HG02884 (cell line): ENCODE results near the gene CRY2.
A peak's percentile ranks its signal among the peaks of the same experiment; 100 is the strongest.
"Not testable (repeated sequence)": the region's sequence is repeated elsewhere in the genome, so short reads cannot be mapped to it uniquely, and the experiment has no call there.

Experiments
- ATAC-seq: cut with Tn5 transposase; IDR thresholded peaks from one replicate; pipeline ENCODE4 v1.9.1; 2021; ENCODE audit warnings: mild to moderate bottlenecking, moderate library complexity; ENCODE audit not compliant: unreplicated experiment

CRY2 gene

DNA sequence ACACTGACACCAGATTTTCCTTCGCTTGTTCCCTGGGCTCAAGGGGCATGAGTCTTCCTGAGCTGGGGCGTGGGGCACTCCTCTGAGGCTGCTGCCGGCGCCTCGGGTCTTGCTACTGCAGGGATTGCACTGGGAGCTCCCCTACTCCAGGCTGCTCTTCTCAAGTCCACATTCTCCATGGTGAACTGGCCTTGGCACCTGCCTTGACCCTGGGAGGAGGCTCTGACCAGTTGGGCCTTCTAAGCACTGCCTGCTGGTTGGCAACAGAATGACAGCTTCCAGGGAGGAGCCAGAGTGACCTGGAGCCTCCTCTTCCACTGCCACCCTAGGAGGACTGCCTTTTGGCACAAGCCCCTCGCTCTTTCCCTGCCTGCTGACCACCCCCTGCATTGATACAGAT is 50.3 kb downstream of the CRY2 start:
- no peak for ATAC-seq

DNA sequence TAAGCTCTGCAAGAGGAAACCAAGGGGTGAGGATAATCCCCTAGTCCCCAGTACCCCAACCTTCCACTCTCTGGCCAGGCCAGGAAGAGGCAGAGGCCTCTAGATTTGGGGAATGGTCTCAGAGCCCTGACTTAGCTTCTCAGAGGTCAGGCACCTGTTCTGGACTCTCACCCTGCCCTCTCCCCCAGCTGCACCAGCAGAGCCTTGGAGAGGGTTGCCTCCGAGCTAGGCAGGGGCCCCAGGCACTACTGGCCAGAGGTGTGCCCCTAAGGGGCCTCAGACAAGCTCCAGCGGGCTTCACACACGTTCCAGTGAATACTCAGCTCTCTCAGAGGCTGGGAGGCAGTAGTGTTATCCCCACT is 51.8 kb downstream of the CRY2 start:
- ATAC-seq, result no peak

GRCh38 chr11:45899448-45900174 is 52.3 kb downstream of the CRY2 start:
- peak; percentile 51 for ATAC-seq

GRCh38 chr11:45900175-45900800 is 53.0 kb downstream of the CRY2 start:
- not testable (repeated sequence) for ATAC-seq

GRCh38 chr11:45900916-45901617 is 53.8 kb downstream of the CRY2 start:
- no peak for ATAC-seq

DNA sequence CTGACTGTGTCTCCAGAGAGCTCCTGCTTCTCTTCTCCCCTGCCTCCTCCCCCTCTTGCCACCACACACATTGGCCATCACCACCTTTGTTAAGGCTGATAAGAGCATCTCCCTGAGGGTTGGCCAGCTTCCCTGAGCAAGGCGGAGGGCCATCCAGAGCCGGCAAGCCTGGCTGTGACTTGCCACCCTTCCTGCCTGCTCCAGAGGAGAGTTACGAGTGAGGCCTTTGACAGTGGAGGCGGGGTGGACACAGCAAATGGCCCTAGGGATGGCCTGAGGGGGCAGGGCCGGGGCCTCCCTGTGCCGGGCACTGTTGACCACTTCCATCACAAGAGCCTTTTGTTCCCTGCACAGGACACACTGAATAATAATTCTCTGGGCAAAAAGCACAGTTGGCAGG is 54.4 kb downstream of the CRY2 start:
- ATAC-seq, result no peak

GRCh38 chr11:45902452-45903380 is 55.4 kb downstream of the CRY2 start:
- no peak for ATAC-seq

GRCh38 chr11:45904309-45904915 is 57.1 kb downstream of the CRY2 start:
- ATAC-seq, result no peak

- no peak for ATAC-seq
Measured at GRCh38 chr11:45905095-45905494, 57.8 kb downstream of the CRY2 start.

- not testable (repeated sequence) for ATAC-seq
Measured at GRCh38 chr11:45905576-45905975, 58.3 kb downstream of the CRY2 start.

GRCh38 chr11:45906096-45906682 is 58.9 kb downstream of the CRY2 start:
- no peak for ATAC-seq

DNA sequence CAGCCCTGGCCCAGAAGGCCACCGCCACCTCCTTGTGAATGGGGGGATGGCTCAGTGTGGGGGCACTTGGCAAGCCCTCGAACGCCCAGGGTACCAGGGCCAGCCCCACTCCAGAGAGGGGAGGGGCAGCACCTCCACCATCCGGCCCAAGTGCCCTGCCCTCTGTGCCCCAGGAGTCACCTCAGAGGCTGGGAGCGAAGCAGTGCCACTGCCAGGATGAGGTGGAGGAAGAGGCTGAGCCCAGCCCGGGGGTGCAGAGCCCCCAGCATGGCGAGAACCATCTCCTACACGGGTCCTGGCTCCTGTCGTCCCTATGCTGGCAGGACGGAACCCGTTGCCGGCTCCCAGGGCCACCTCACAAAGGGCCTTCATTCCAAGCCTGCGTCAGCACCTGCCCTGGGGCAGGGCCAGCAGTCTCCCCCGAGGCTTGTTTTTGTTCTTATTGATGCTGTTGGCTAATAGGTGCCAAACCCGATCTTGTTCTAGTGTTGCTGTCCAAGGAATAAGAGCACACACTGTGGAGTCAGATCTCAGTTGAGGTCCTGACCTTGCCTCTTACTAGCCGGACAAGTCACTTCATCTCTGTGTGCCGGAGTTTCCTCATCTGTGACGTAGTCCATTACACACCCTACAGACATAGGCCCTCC is 59.8 kb downstream of the CRY2 start, which contains the start of gene FREY1:
Gene FREY1 (minus strand): TSS at position 307 of the 647 bp plus-strand sequence. CDS start 26 bp downstream, at position 281.
- no peak for ATAC-seq

GRCh38 chr11:45907911-45908370 is 60.7 kb downstream of the CRY2 start:
- no peak for ATAC-seq

DNA sequence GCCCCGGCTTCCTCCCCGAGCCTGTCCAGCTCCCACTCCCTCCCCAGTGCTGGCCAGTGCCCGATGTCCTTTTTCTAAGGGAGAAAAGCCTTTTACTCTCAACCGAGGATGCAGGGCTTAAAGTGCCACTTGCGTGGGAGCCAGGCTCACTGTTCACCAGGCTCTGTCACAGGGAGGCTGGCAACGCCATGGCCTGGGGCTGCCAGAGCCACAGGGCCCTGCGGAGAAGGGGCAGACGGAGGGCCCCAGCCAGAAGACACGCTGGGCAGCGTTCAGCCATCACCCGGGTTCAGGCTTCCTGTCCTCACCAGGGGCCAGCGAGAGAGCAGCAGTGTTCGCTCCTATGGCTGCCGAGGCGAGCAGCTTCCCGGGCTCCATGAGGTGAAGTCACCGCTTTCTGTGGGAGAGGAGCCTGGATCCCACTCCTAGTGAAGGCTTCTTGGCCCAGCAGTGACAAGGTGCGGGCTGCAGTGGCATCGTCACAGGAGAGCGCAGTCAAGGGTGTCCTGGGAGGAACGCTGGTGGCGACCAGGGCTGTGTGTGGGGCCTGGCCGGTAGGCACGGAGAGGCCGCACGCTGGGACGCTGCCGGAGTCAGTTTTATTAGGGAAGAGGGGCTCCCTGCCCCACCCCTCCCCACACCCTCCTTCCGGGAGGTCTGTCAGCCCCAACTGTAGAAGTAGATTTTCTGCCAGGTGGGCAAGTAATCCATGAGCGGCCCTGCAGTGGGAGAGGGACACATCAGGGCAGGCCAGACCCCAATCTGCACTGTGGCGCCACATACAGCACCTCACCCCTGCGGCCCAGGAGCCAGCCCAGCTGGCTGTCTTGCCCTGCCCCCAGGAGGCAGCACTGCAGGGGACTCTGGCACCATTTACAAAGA is 62.6 kb downstream of the CRY2 start:
- no peak for ATAC-seq

DNA sequence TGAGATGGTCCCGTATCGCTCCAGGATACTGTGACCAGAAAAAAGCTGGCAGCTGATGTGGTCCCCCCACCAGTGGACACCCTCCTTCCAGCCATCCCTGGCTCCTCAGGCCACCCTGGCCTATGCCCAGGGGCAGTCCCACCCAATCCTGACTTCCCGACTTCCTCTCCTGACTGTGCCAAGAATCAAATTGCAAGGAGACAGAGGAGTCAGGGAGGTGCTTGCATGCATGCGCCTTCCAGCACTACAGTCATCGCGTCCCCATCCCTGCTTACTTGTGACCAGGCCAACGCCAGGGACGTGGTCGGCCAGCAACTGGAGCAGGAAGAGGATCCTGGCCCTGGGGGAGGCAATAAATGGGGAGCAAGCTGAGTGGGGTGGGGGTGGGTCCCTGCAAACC is 63.3 kb downstream of the CRY2 start:
- no peak for ATAC-seq

DNA sequence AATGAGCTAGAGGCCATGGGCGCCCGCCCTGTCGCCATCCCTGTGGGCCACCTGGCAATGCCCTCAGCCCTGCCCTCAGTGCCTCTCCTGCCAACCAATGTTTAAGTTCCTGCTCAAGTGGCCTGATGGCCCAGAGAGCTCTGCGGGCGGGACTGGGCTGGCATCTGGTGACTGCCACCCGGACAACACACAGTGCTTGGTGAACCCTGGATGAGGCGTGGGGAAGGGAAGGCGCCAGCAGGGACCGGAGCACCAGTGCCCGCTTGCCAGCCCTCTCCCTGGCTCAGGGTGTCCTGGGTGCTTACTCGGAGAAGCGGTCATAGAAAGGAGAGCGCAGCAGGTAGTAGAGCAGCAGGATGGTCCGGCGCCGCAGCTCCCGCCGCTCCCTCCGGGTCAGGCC is 66.2 kb downstream of the CRY2 start:
- no peak for ATAC-seq

DNA sequence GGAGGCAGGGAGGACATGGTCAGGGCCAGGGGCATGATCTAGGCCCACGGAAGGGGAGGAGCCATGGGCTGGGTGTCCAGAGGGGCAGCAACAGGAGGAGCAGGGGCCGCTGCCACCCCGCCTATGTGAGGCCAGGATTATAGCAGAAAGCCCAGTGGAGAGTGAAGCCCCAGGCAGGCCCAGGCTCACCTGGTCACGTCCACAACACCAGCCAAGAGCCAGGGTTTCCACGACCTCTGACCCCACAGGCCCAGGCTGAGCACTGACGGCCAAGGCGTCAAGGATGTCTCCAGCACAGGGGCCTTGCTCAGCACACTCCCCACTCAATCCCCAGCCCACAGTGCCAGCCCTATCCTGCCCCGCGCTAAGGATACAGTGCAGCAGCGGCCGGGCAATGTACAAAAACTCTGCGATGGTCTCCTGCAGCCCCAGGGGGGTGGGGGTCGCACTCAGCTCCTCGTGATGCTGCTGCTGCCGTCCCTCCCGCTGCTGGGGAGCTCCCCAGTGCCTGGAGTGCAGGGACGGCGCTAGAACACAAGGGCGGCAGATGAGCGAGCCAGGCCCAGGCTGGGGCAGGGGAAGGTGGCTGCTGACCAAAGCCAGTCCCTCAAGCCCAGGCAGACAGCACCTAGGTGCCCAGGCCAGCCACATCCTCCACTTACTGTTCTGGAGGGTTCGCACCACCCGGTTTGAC is 66.8 kb downstream of the CRY2 start:
- no peak for ATAC-seq

GRCh38 chr11:45915446-45915845 is 68.2 kb downstream of the CRY2 start:
- no peak for ATAC-seq
